ENCODE measurements around the gene GTF2A2.
A peak's percentile ranks its signal among the peaks of the same experiment; 100 is the strongest.
"Not testable (repeated sequence)": the region's sequence is repeated elsewhere in the genome, so short reads cannot be mapped to it uniquely, and the experiment has no call there.

Gene GTF2A2, protein sequence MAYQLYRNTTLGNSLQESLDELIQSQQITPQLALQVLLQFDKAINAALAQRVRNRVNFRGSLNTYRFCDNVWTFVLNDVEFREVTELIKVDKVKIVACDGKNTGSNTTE

DNA sequence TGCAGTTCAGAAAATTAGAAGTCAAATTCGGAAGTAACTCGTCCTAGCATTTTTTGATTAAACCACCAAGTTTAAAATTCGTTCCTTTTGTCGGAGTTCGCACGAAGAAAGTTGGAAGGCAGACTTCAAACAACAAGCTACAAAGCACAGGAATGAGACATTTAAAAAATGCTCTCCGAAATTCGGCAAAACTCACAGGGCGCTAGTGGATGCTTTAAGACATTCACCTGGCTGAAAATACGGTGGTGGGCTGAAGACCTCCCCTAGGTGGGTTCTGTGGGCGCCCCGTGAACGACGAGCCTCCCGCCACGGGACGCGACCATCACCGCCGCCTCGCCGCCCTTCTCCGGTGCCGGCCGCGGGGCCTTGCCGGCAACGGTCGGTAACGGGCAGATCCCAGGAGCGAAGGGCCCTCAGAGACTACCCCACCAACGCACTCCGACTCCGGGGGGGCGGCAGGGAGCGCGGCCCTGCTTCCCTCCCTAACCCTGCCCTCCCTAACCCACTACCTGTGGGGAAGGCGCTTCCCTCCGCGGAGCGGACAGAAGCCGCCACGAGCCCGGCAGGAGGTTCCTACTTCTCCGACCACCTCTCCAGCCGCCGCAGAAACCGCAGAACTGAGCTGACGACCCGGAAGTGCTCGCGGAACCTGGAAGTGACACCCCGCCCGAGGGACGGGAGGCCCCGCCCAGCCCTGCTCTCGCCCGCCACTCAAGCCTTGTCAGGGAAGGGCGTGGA, at the start of gene GTF2A2:
Gene GTF2A2 (minus strand): TSS at position 619 of the 738 bp plus-strand sequence. CDS start 5,238 bp downstream, outside the sequence.
- DNase-seq = peak; percentile 93

DNA sequence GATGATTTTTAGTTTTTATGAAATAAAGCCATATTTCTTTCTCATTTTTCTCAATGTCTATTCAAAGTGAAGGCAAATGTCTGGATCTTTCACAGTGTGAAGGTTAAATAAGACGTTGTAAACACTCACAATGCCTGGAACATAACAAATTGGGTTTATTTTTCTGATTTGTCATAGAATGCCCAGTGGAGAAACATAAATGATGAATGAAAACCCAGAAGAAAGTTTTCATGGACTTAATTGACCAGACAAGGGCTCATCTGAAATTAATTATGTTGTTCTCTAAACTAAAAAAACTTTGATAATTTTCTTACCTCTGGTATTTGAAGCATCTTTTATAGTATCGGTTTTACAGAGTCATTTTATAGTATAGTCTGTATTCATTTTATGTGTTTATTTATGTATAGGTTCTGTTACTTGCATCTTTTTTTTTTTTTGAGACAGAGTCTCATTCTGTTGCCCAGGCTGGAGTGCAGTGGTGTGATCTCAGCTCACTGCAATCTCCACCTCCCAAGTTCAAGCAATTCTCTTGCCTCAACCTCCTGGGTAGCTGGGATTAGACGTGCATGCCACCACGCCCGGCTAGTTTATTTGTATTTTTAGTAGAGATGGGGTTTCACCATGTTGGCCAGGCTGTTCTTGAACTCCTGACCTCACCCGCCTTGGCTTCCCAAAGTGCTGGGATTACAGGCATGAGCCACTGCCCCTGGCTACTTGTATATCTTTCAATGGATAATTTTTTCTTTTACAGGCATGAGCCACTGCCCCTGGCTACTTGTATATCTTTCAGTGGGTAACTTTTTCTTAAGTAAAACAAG, 46.9 kb upstream of the GTF2A2 start:
- no peak for DNase-seq

DNA sequence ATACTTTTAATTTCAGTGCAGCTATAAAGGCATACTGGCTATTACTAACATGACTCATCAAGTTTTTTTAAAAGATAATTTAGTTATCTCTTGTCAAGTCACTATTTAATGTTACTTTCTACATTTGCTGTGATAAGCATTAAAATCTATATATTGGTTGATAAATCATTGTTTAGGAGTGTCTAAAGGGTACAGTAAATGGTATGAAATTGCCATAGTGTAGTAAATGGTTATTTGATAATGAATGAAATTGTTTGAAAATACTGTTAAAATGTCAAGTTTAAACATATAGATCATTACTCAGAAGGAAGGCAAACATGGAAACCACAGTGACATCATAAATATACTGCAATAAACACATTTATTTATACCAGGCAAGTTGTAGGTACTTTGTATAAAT, 45.0 kb upstream of the GTF2A2 start:
- DNase-seq = no peak

DNA sequence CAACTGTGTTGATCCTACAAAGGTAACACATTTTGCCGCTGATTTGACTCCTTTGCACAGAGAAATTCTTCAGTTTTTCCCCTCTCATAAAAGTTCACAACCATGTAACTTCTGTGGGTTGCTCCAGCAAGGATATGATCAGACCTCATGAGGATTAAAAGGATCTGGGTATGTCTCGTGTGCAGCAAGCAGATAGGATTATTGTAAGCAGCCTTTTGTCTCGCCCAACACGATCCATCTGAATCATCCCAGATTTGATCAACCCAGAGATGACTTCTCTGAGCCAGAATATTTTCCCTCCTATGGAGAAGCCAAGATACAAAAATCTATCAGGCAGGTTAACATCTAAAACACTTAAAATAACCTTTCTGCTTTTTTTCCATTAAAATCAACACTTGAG, 44.6 kb upstream of the GTF2A2 start:
- no peak for DNase-seq

DNA sequence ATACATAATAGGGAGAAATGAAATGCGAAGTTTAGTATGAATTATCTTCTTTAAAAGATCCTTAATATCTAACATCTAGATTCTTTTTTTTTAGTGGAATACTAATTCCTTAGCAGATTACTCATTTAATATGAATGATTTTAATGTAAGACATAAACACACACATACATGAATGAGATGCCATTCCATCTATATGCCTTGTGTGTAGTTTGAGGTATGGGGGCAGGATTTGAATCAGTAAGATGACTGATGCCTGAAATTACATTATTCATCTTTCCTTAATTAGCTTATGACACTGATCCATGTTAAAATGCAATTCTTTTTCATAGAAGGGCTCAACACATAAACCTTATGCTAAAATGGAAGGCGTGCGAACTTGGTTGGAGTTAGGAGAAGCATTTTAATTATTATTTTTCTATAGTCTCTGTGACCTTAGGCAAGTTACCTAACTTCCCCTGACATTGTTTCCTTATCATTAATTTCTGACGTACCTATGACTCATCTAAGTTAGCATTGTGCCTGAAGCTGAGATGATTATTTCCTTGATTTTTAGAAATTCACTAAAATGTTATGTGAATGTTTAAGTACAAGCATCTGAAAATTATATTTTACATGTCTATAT, 42.6 kb upstream of the GTF2A2 start:
- no peak for DNase-seq

DNA sequence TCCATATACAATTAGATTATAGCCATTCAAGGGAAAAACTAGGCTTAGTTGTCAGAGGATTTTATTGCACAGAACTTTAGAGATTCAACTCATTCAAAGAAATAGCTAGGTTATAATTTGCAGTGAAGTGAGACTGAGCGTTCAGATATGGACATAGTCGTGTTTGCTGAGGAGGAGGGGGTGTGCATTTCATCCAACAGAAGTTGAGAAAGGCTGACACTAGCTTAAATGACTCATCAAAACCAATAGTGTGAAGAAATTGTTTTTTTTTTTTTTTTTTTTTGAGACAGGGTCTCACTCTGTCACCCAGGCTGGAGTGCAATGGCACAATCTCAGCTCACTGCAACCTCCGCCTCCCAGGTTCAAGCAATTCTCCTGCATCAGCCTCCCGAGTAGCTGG, 40.8 kb upstream of the GTF2A2 start:
- not testable (repeated sequence) for DNase-seq

DNA sequence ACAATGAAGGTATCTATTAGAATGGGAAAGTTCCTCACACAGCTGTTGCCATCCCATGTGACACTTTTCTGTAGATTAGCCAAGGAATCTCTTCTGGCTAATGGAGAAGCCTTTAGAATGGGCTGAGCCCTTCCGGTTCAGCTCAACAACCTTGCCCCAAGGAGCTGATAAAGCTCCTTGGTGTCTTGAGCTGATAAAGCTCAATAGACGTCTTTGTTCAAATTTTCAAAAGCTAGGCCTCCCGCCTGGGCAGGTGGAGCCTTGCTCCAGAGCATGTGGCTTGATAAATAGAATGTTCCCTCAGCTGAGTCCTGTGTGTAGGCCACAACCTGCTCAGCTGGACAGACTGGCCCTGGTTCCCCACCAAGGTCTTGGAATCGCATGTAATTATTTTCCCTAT, 39.0 kb upstream of the GTF2A2 start:
- no peak for DNase-seq

DNA sequence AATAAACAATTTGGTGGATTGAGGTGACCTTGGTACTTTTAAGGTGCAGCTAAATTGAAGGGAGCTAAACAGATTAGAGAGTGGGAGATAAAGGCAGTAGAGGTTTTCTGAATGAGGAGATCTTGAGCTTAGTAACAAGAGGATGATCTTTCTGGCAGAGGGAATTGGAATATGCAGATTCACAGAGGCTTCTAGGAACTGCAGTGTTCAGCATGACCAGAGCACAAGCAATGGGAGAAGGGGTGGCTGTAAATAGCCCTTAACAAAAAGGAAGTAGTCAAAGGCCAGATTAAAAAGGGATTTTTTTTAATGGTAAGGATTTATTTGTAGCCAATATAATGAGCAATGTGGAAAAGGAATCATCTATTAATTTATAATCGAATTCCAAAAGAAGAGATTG, 37.5 kb upstream of the GTF2A2 start:
- no peak for DNase-seq

DNA sequence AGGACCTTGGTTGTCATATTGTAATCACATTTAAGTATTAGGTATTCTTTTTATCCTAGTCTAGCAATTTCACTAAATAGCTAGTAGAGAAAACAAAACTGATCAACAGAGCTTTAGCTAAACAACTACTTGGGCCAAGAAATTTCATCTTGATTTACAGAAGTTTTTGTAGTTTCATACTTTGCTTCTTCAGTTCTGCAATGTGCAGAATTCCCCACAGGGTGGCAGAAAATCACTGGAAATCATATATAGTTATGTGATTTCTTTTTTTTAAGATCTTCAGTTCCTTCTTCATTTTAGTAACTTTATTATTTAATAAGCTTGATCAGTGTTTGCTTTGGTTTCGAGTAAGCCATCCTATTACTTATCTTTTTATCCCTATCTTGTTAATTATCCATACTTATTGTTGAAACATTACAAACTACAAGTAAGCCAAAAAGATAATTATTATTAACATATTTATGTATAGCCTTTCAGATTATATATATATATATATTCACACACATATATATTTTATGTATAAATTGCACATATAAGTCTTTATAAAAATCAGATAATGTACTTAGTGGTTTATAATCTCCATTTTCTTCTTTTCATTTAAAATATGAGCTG, 34.0 kb upstream of the GTF2A2 start:
- peak; percentile 14 for DNase-seq

DNA sequence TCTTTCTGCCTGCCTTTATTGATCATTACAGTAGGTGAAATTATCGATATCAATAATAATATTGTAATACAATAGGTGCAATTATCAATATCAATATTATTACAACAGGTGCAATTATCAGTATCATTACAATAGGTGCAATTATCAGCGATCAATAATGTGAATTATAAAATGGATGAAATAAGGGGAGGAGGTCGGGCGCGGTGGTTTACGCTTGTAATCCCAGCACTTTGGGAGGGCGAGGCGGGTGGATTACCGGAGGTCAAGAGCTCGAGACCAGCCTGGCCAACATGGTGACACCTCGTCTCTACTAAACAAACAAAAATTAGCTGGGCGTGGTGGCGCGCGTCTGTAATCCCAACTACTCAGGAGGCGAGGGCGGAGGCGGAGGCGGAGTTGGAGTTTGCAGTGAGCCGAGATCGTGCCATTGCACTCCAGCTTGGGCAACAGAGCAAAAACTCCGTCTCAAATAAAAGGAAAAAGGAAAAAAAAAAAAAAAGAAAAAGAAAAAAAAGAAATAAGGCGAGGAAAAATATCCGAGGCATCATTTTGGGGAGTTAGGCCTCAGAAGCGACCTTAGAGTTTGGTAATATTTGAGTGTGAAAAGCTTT, 32.4 kb upstream of the GTF2A2 start:
- DNase-seq = peak; percentile 68

DNA sequence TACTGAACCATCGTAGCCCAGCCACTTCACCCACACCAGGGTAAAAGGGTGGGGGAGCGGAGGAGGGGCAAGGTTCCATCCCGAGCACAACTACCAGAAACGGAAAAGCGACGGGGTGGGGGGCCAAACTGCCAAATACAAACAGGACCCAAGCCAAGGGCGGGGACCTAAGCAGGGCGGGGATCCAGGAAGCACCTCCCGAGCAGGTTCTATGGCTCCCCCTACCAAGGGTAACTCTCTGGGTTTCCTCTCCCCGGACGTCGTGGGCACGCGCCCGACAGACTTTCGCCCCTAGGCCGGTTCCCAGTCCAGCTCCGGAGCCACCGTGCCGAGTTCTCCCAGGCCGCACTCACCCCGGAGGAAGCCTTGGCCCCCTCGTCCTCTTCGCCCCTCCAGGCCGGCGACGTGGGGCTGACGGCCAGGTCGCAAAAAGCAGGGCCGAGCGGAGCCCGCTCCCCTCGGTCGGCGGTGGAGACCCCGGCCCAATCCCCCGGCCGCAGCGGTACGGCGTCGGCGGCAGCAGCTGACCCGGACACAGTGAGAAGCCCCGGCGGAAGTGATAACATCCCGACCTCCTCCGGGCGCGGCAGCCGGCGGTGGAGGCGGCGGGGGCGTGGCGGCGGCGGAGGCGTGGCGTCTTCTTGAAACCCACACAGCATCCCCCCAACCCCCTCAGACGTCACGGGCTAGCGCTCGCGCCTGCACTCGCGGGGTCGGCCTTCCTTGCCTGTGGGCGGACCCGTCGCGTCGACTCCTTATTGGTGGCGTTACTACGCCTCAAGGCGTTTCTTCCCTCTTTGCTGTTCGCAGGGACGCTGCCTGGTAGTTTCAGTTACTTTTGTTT, 31.7 kb upstream of the GTF2A2 start, which contains the start of gene BNIP2:
Gene BNIP2 (minus strand): TSS at position 539 of the 844 bp plus-strand sequence. CDS start 6,863 bp downstream, outside the sequence.
- peak; percentile 99 for DNase-seq

DNA sequence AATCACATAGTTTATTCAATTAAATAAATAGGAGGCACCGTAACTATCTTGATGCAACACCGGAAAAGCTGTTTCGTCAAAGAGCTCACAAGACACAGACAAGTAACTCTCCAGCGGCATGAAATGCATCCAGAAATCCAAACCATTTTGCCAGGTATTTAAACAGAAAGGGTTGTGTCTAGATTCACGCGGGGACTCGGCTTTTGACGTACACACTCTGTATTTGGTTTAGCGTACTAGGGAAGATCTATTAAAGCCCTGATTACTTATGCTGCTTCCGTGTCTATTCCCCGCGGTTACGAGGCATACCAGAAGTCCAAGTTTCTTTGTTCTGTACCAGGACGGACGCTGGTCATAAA, 31.1 kb upstream of the GTF2A2 start:
- DNase-seq = no peak

DNA sequence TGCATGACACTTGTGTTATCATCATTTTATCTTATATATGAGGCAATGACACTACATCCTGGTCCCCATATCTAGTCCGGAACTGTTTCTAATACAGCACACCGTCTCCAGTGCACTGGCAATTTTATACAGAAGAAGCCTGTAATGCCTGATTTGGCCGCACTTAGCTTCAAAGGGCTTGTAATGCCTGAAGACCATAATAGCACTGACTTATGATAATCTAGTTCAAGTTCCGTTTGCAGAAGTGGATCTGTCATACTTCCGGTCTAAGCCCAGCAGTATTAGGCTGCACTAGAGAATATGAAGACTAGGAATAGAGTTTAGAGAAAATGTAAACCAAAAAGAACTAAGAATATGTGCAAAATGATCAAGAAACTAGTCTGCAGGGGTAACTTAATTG, 30.5 kb upstream of the GTF2A2 start:
- DNase-seq = no peak

DNA sequence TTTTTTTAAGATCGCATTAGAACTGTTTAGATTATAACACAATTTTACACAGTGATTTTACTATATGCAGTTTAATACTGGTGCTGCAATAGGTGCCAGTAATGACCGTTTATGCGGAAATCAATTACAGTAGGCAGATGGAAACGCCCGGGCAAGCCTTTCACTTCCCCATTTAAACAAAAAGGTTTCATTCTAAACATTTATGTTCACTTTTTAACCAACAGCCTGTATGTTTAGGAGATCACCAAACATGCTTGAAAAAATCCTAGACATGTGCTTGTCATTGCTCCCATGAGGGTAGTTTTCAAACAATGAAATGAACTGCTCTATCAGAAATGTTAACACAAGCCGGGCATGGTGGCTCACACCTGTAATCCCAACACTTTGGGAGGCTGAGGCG, 29.1 kb upstream of the GTF2A2 start:
- DNase-seq = no peak

DNA sequence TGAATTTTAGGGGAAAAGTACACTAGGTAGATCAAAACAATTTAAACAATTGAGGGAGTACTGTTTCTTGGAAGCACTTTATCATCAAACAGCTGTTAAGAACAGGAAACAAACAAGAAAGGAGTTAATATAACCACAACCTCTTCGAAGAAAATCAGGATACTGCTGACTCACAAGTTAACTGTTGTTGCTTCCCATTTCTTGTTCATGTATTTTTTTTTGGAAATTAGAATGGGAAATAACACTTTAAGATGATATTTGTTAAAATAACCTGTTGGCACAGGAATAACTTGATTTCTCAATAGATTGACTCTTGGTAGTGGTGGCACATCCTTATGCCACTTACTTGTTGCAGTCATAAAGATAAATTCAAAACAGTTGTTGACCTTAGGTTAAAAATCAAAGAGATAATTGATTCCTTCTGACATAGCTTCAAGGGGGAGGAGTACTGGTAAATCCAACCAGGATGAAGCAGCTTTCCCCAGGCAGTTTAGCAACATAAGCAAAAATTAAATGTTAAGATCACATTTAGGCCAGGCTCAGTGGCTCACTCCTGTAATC, 28.5 kb upstream of the GTF2A2 start:
- no peak for DNase-seq

DNA sequence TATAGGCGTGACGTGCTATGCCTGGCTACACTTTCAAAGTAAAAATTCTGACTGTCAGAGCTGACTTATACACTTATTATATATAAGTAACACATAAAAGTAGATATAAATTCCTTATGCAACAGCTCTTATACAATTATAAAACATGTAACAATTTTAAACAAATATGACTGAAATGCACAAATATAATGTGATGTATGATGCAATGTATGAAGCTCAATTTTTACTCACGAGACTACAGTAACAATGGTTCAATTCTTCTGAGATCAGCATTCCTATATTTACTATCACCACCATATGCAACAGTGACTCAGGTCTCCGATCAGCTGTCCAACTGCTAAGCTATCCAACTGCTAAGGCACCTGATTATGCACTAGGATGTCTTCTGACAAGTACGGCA, 23.6 kb upstream of the GTF2A2 start:
- DNase-seq = no peak

DNA sequence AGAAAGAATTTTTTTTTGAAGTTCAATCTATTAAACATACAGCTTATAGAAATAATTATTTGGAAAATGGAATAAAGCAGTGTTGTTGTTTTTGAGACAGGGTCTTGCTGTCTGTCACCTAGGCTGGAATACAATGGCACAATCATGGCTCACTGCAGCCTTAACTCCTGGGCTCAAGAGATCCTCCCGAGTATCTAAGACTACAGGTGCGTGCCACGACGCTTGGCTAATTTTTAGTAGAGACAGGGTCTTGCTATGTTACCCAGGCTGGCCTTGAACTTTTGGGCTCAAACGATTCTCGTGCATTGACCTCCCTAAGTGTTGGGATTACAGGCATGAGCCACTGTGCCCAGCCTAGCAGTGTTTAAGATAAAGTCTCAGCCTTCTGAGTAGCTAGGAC, 23.0 kb upstream of the GTF2A2 start:
- no peak for DNase-seq

DNA sequence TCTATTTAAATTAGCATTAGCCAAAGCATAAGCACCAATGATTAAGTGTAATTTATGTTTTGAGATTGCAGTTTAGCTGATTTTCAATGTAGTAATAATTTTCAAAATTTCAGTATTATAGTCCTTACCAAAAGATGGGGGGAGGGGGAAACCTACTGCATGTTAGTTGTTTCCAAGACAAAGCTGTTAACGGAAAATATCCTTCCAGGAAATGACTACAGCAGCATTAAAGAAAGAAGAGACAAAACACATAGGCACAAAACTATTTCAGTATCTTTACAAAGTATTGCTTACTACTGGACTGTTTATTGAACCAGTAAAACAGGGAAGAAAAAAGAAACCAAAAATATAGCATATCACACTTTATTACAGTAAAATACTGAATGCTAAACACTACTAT, 21.3 kb upstream of the GTF2A2 start:
- no peak for DNase-seq

DNA sequence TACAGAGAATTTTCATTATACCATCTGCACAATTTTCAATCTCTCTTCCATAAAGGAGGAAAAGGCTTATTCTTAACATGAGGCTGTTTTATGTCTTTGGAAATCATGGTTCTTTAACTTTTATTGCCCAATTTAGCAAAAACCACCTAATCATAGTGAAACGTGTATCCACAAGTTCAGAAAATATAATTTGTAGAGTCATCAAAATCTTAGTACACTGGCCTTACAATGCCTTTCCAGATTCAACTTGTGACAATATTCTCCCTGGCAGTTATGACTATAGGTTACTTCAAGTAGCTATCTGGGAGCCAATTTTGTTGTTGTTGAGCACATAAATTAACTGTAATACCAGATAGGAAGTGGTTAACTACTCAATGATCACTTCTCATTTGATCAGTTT, 20.9 kb upstream of the GTF2A2 start:
- no peak for DNase-seq

DNA sequence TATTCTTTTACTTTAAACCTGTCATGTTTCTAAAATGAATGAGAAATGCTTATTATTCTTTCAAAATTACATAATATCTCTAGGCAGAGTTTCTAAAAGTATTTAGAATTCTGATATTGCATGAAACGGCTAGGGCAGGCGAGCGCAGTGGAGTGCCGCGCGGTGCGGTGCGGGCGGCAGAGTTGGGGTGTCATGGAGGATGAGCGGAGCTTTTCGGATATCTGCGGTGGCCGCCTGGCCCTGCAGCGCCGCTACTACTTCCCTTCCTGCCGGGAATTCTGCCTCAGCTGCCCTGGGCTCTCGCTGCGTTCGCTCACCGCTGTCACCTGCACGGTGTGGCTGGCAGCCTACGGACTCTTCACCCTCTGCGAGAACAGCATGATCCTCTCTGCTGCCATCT, 19.2 kb upstream of the GTF2A2 start:
- no peak for DNase-seq

DNA sequence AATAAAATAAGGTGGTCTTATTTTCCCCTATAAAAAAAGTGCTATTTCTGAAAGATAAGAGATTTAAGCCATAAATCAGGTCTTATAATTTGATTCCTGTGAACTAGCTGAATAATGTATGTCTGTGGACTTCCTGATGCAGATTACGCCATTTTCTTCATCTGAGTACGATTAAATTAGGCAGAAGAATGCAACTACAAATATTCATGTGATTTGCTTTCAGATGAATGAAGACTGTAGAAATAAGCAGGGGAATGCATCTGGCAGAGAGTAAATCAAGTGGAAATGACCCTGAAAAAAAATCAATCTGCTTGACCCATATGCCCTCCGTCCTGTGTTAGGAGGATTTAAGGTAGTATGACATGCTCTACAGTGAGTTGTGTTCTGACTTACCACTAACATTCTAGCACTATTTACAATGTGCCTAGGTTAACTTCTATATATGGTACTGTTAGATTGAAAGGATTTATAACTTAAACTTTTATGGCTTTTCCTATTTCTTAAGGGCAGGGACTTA, 17.1 kb upstream of the GTF2A2 start:
- DNase-seq = no peak

All from GDM1 (cell line).